GM21526 (cell line): Measurements from ENCODE around the gene LPP.

Experiments
- ATAC-seq: cut with Tn5 transposase; IDR thresholded peaks from one replicate; pipeline ENCODE4 v1.9.1; 2021; ENCODE audit warnings: moderate library complexity; ENCODE audit not compliant: unreplicated experiment, low FRiP score

The LPP gene

DNA sequence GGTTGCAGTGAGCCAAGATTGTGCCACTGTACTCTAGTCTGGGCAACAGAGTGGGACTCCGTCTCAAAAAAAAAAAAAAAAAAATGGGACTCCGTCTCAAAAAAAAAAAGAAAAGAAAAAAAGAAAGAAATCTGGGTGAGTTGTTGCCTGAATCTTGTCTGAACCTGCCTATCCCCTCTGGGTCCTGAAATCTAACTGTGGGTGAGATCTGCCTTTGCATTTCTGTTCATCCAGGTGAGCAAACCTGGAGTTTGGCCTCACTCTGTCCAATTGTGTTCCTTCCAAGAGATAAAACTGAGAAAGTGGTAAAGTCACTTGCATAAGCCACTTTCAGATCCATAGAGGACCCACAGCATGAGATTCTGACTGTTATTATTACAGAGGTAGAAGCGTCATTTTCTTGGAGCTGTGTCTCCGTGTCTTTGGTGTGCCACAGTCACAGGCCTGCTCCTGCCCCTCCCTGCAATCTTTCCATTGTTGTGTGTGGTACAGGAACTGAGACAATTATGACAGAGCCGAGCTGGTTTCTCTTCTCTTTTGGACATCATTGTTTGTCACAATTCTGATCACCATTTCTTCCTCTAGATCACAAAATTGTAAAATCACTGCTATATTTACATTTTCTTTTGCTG lies 235.9 kb downstream of the LPP start:
- peak; percentile 96 for ATAC-seq

DNA sequence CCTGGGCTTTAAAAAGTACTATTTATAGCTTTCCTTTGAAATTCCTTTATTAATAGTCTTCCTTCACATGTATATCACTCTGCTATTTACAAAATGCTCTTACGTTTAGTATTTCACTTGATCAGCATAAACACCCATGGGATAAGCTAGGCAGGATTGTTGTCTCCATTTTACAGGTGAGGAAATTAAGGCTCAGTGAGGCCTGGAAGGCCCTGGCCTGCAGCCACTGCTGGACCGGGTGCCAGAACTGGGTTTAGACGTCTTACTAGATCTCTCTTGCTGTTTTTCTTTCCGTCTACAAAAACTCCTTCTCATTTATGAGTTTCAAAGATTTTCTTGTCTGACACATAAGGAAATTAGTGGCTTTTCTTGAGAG lies 236.4 kb downstream of the LPP start:
- peak; percentile 16 for ATAC-seq

DNA sequence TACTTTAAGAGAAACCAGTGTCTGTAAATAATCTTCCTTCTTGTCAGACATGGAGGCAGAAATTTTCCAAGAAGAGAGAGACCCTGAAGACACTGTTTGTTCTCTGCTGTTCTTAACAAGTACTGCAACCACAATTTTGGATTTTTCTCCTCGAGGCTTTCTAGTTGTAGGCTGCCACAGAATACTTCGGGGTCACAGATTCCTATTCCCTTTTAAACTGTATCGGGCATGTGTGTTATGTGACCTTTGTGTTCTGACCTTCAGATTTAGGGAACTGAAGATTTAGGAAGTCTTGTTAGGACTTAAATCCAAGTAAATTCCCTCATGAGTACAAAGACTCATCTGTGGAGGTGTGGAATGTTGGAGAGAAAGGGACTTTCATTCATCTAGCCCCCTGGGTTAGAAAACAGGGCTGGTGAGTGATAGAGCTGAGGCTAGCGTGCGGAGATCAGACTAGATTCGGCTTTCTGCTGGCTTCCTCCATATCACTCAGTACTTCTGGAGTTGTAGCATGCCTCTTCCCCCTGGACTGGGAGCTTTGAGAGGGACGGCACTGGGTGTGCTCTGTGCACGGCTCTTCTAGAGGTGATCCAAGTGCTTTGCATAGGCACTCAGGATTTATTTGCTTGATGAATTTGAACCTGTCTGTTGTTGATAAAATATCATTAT lies 237.0 kb downstream of the LPP start:
- no peak for ATAC-seq

DNA sequence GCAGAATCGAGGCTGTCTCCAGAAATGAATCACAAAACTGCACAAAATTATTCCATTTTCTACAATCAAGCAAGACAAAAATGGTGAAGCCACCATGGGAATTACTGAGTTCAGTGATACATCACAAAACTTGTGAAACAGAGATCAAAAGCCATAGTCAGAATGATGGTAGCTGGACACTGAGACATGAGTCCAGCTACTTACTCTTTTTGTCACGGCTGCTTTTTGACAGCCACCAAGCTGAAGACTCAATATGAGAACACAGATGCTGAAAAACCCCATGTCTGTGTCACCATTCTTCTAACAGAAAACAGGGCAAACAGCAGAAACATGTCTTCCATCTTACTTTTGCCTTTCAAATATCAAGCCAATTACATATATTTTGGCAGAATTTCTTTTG lies 237.6 kb downstream of the LPP start:
- ATAC-seq: no peak

DNA sequence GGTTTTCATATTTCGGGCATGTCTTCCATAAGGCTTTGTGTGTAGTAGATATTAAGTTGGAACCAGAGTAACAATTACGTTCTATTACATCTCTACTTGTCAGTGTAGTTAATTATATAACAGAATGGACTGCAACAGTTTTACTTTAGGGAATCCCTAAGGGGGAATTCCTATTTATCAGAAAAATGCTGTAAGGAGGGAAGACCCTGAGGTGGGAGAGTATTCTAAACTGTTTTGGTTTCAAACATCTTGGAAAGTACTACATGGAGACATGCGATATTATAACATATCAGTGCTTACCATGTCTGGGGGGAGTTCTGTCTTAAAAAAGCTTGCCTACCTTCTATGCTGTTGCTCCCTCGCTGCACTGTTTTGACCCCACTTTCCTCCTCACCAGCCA lies 238.1 kb downstream of the LPP start:
- ATAC-seq: no peak

DNA sequence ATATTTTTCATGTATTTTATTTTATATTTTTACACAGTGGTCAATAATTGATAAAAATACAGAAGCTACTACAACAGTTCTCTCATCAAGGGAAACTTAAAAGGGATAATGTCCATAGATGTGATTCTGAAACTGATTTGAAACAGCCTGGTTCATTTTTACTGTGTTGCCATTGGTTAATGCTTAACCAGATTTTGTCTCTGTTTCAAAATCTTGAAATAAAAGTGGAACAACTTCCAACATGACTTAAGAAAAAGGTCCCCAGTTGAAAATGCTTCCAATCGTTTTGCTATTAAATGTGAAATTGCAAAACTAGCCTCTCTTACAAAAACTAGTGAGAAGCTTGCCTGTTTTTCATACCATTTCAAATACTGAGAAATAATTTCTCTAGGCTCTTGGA lies 240.7 kb downstream of the LPP start:
- ATAC-seq: no peak

DNA sequence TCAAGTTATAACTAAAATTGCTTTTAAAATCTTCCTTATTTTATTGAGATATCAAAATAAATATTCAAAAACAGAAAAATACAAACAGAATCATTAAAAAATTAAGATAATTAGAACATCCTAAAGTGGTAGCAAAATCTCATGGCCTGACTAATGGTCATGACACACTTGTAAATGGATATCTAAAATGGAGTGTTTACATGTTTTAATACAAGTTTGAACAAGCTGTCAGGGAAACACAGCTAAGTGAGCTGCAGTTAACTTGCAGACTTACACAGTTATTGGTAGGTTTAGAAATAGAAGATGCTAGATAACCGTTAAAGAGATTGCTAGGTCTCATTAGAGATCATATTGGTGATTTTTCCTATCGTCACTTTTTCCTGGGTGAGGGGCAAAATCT lies 242.3 kb downstream of the LPP start:
- no peak for ATAC-seq

DNA sequence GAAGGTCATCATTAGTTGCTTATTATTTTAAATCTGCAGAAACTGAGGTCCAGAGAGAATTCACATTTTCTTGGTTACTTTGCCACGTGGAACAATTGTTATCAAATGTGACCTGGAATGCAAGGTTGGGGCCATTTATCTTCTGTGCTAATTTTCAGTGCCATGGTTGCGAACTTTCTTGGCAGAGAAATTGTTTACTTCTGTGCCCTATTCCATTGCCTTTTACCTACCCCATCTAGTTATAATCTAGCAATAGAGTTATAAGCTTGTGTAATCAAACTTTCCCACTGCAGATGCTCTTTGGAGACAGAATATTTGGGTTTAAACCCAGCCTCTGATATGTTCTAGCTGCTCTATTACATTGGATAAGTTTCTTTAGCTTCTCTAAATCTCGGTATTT lies 242.9 kb downstream of the LPP start:
- no peak for ATAC-seq

DNA sequence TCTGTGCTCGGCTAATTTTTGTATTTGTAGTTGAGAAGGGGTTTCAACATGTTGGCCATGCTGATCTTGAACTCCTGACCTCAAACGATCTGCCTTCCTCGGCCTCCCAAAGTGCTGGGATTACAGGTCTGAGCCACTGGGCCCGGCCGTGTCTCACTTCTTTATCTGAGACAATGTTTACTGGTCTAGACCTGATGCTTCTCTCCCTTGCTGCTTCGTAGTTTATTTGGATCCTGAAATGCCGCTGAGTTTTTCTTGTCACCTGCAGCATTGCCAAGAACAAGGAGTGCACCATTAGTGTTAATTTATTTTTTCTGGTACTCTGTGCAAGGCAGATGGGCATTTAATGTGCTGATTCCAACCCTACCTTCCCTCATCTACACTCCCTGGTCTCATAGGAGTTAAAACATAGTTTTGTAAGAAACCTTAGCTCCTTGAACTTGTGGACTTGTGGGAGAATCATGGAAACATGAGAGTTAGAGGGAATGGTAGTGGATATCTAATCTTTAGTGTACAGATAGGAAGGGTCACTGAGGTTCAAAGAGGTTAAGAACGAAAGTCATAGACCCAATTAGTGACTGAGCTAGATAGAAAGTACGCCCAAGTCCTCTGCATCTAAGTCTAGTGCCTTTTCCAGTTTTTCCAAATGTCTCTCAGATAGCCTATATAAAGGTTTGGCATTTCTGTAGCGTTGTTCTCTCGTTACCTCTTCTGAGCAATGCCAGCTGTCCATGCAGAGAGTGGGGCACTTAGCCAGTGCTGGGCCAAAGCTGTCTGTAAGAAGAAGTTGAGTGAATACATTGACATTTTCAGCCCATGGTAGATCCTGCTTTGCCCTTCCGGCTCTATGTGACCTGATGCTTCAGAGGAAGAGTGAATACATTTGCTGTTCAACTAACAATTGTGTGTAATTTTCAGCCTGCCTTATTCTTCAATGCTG lies 244.1 kb downstream of the LPP start:
- ATAC-seq: no peak

DNA sequence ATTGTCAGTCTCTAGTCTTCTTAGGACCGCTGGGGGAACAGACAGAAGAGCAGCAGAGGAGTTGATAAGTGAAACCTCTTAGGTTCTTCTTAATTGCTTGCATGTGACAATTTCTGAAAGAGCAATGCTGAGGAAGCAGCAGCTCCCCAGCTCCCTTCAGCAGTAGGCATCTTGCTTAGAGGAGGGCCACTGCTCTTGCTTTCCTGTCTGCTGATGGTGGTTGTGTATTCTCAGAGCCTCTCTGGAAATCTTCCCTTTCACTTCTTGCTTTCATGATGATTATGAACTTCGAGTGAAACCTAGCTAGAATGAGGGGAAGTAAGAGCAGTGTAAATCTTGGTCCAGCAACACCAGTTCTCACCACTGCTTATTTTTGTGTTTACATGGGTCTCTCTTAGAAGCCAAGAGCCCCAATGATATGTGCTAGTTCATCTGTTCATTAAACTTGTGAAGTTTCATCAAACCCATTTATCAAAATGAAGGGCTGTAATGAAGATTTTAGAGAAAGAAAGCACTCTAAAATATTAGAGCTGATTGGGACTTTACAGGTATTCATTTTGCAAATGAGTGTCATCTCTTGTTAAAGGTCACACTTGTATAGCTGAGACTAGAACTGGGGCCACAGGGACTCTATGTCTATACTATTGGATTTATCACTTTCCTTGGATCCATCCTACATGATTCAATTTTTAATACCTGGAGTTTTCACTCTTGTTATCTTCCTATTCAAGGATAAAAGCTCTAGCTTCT lies 246.7 kb downstream of the LPP start:
- ATAC-seq: peak; percentile 95

DNA sequence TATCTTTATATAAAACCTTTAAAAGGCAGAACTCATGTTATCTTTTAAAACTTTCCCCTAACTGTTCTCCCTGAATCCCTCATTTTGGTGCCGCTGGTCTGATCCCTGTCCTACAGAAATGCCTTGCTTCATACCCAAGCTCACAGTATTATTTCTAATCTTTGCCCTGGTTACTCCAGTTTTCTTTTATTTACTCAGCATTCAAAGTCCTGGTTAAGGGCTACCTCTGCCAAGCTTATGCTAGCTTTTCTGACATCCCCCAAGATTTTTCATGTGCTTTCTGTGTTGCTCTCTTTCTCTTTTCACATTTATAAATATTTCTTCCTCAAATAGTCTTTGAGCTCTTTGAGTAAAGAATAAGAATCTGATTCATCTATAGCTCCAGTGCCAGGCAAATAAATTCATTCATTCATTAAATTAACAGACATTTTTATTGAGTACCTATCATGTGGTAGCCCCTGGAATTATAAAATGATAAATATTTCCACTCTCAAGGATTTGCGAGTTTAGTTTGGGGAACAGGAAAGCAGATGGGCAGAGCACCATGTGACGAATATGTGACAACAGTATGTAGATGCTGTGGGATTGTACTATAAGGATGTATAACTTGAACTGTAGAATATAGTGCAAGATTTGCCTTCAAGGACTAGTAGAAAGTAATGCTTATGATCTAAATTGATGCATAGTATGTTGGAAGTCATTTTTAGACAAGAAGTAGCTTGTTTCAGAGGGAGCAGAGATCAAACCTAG lies 247.5 kb downstream of the LPP start:
- ATAC-seq: no peak

DNA sequence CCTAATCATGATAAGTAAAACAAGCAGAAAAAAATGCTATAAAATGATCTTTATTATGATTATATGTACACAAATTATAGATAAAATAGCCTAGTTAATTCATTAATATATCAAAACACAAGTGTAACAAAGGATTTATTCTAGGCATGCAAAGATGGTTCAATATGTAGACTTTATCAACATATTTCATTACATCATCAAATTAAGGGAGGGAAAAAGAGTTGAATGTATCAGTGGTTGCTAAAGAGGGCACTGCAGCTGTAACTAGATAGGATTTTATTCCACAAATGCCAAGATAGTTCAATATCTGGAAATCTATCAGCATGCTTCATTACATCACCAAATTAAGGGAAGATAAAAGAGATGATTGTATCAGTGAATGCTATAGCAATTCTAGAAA lies 248.3 kb downstream of the LPP start:
- ATAC-seq: no peak

DNA sequence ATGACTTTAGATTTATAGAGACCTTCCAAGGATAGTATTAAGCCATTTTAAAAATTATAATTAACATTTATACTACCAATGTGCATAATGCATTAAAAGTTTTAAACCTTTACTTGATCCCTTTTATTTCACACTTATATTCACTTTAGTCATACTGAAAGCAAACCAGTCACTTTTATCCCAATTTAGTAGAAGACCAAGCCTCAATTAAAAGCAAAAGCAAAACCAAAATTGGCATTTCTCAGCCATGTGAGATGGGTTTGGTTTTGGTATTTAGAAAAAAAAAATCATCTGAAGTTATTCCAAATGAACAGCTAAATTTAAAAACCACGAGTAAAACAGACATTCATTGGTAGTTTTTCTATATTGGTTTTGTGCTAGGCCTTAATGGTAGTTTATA lies 249.4 kb downstream of the LPP start:
- ATAC-seq: no peak

DNA sequence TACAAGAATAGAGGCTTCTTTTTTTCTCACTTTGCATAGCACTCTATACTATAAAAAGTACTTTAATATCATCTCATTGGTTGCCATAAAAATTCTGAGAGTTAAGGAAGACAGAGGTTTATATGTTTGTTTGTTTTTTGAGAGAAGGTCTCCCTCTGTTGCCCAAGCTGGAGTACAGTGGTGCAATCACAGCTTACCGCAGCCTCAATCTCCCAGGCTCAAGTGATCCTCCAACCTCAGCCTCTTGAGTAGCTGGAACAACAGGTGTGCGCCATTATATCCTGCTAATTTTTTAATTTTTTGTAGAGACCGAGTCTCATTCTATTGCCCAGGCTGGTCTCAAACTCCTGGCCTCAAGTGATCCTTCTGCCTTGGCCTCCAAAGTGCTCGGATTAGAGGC lies 250.2 kb downstream of the LPP start:
- ATAC-seq: no peak

DNA sequence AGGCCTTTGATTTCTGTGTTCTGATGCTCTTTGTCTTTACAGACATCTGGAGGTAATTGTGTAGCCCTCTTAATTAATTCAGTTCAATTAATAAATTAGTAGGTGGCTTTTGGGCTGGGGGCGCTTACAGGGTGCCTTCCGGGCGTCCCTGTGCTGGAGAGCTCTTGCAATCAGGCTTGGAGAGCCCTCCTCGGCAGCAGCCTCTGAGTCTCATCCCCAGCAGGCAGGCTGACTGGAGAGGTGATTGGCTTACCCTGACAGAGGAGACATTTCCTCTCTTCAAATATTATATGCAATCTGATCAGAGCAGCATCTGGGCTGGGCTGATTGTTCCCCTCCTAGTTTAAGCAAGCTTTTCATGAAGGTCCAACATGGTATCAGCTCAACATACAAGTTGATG lies 250.7 kb downstream of the LPP start:
- no peak for ATAC-seq

DNA sequence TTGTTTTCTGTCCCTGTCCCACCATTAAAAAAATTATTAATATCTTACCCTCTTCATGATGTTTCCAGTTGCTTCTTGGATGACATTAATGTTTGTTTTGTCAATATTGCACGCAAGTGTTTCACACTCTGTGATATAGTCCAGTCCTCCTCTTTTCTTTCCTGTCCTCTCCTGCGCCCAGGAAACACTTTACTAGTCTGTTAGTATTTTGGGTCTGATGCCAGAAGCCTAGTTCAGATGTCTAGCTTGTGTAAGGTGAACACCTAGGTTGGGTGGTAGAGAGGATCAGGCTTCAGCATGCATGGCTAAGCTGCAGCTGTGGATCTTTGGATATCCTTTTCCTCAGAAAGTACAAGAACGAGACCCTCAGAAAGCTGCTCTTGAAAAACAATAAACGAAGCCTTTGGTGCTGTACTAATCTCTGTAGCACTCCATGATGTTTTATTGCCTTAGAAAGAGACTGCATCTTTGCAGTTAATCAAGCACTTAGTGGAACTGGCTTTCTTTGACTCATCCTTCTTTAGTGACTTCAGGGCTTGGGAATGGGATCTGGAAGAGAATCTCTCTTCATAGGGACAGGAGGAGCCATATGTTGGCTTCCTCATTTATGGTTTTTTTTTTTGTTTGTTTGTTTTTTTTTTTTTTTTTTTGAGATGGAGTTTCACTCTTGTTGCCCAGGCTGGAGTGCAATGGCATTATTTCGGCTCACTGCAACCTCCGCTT lies 253.4 kb downstream of the LPP start:
- no peak for ATAC-seq

DNA sequence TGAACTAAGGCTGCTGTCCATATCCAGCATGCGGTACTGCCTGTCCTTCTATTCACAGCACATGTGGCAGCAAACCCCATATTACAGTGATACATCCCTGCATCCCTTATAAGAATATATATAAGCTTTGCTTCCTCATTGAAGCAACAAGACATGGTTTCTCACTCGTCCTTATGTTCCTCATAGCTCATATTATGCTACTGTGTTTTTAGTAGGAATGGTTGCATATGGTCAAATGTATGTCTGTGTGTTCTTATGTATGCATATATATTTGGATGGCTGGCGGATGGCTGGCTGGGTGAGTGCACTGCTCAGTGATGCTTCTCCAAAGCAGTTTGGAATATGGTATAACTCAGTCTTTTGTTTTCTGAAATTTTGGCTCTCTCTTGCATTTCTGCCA lies 254.9 kb downstream of the LPP start:
- ATAC-seq: no peak

DNA sequence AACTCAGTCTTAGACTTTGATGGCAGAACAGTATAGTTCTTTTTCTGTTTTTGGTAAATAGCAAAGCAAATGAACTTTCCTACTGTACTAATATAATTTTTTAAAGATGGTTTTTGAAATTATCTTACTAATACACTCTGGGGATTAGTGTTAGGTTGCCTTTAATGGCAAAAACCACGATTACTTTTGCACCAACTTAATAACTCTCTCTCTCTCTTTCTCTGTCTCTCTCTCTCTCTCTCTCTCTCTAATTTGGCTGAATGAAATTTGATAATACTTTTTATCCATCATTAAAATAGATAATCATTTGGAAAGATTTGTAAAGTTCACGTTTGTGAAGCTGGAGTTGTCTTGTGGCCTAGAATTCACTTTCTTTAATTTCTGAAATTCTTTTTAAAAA lies 257.8 kb downstream of the LPP start:
- ATAC-seq: no peak

DNA sequence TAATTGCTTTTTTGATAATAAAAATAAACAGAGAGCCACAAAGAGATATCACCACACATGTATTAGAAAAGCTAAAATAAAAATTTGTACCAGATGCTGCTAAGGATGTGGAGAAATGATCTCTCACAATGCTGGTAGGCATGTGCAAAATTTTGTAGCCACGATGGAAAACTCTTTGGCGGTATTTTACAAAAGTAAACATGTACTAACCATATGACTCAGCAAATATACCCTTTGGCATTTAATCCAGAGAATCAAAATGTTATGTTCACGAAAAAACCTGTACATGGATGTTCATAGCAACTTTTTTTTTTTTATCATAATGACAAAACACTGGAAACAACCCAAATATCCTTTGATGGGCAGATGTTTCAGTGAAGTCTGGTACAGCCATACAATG lies 261.2 kb downstream of the LPP start:
- no peak for ATAC-seq

DNA sequence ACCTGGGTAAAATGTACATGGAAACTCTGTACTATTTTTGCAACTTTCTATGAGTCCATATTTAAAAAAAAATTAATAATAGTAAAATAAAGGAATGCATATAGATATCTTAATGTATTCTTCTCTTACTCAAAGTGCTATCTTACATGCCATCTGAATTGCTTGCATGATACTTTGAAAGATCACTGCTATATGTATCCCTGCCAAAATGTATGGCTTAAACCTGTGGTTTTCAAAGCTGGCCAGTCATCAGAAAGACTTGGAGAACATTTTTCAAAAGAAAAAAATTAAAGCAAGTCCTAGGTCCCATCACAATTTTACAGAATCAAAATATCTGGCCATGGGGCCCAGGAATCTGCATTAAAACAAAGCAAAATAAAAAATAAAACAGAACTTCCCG lies 262.1 kb downstream of the LPP start:
- ATAC-seq: no peak
